PFSK-1 (cell line): ENCODE results near the gene MAB21L4.

ENCODE experiments used
- FOXP2 ChIP-seq: optimal IDR thresholded peaks from 2 replicates; pipeline ENCODE3; 2011; ENCODE audit warnings: borderline replicate concordance, control low read depth, inconsistent platforms; ENCODE audit not compliant: insufficient read depth; ENCODE audit errors: extremely low read length, extremely low read depth
- POLR2AphosphoS5 ChIP-seq: IDR thresholded peaks from 2 replicates; pipeline ENCODE4 v1.6.1; 2012; ENCODE audit warnings: low read depth, mild to moderate bottlenecking, control low read depth, low read length, moderate library complexity
- REST ChIP-seq, 2 experiments: IDR thresholded peaks; 2 replicates each; pipeline versions ENCODE4 v1.6.1 to v1.8.0; 2011 to 2012; ENCODE audit warnings: low read depth in 2 of 2, low read length in 2 of 2, control low read depth in 1 of 2, inconsistent platforms in 1 of 2, mild to moderate bottlenecking in 1 of 2, moderate library complexity in 1 of 2; ENCODE audit not compliant: insufficient read depth in 1 of 2
- SIN3A ChIP-seq: IDR thresholded peaks from 2 replicates; pipeline ENCODE4 v1.6.1; 2012; ENCODE audit warnings: mild to moderate bottlenecking, low read length, moderate library complexity, borderline replicate concordance; ENCODE audit not compliant: insufficient read depth
- TAF1 ChIP-seq: IDR thresholded peaks from 2 replicates; pipeline ENCODE4 v1.6.1; 2012; ENCODE audit warnings: low read length, control low read depth, borderline replicate concordance; ENCODE audit not compliant: insufficient read depth

MAB21L4 gene

GRCh38 chr2:240920783-240921231, 24.9 kb upstream of the MAB21L4 start:
- TF ChIP-seq POLR2AphosphoS5, result no peak
- no peak for TF ChIP-seq FOXP2
- no peak for TF ChIP-seq REST (IDR thresholded peaks at IDR 0.05; ENCODE audit: insufficient read depth in 1 of 2, low read depth in 2 of 2, low read length in 2 of 2)

GRCh38 chr2:240919786-240920782, 24.1 kb upstream of the MAB21L4 start:
- TF ChIP-seq TAF1 (no peak), POLR2AphosphoS5 (no peak), REST (IDR thresholded peaks at IDR 0.05; ENCODE audit: insufficient read depth in 1 of 2, low read depth in 2 of 2, low read length in 2 of 2) (no peak), FOXP2 (no peak)

GRCh38 chr2:240919161-240919781, 23.3 kb upstream of the MAB21L4 start:
- TF ChIP-seq REST (IDR thresholded peaks at IDR 0.05; ENCODE audit: insufficient read depth in 1 of 2, low read depth in 2 of 2, low read length in 2 of 2) (no peak), POLR2AphosphoS5 (no peak), TAF1 (no peak), SIN3A (no peak), FOXP2 (no peak)

GRCh38 chr2:240918258-240919091, 22.5 kb upstream of the MAB21L4 start:
- TF ChIP-seq FOXP2 (no peak), POLR2AphosphoS5 (no peak), SIN3A (no peak), REST (IDR thresholded peaks at IDR 0.05; ENCODE audit: insufficient read depth in 1 of 2, low read depth in 2 of 2, low read length in 2 of 2) (no peak), TAF1 (no peak)
